DND-41 (cell line): ENCODE data around the gene CLEC14A.

Experiments used
- CTCF ChIP-seq: IDR thresholded peaks from 2 replicates; pipeline ENCODE4 v1.5.1; 2012; ENCODE audit warnings: borderline replicate concordance, low read length, moderate library complexity, mild to moderate bottlenecking; ENCODE audit not compliant: poor library complexity, severe bottlenecking; ENCODE audit errors: extremely low read depth
- EZH2 ChIP-seq: IDR thresholded peaks from 3 replicates; pipeline ENCODE4 v1.6.1; 2012; ENCODE audit warnings: borderline replicate concordance, low read depth, mild to moderate bottlenecking, moderate library complexity, low read length, inconsistent platforms; ENCODE audit not compliant: severe bottlenecking

GRCh38 chr14:38255673-38256532, at the start of gene CLEC14A:
- no peak for TF ChIP-seq EZH2
- TF ChIP-seq CTCF: no peak
